GM19240 (cell line): ENCODE results near the gene DPY19L1.
"Not testable (repeated sequence)": the region's sequence is repeated elsewhere in the genome, so short reads cannot be mapped to it uniquely, and the experiment has no call there.

Source experiments
- DNase-seq: peaks from one replicate; pipeline ENCODE4 v3.0.0; 2011; ENCODE audit warnings: low spot score; ENCODE audit not compliant: insufficient read length

The DPY19L1 gene

DNA sequence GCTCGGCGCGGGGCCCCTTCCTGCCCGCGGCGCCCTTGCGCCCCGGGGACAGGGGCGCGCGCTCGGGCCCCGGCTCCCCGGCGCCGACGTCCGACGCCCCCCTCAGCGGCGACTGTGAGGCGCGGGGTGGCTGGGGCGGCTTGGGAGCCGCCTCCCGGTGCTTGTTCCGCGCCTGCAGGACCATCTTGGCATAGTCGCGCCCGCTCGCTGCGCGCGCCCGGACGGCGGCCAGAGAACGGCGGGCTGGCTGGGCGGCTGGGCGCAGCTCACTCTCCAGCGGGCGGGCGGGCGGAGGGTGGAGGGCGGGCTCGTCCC lies at the start of gene DPY19L1:
TSS of gene DPY19L1 (minus strand) at position 275 of the 315 bp plus-strand sequence. CDS start at position 184, 91 bp downstream.
- no peak for DNase-seq

DNA sequence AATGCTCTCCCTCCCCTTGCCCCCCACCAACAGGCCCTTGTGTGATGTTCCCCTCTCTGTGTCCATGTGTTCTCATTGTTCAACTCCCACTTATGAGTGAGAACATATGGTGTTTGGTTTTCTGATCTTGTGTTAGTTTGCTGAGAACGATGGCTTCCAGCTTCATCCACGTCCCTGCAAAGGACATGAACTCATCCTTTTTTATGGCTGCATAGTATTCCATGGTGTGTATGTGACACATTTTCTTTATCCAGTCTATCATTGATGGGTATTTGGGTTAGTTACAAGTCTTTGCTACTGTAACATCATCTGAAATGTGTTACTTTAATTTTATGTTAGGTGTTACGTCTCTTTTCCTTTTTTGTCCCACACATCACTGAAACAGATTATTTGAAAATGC lies 42.2 kb upstream of the DPY19L1 start:
- not testable (repeated sequence) for DNase-seq

DNA sequence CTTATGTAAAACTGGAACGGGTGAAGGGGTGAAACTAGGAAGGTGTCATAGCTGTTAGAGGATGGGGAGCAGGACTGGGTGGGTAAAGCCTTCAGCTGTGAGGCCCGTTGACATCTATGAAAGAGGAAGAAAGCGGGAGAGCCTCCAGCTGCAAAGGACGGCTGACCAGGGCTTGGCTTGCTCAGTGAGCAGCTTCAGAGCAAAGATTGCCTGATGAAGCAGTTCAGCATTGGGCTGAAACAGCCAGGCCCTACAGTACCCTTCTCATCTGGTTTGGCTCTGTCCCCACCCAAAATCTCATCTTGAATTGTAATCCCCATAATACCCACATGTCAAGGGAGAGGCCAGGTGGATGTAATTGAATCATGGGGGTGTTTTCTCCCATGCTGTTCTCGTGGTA lies 36.7 kb upstream of the DPY19L1 start:
- not testable (repeated sequence) for DNase-seq

DNA sequence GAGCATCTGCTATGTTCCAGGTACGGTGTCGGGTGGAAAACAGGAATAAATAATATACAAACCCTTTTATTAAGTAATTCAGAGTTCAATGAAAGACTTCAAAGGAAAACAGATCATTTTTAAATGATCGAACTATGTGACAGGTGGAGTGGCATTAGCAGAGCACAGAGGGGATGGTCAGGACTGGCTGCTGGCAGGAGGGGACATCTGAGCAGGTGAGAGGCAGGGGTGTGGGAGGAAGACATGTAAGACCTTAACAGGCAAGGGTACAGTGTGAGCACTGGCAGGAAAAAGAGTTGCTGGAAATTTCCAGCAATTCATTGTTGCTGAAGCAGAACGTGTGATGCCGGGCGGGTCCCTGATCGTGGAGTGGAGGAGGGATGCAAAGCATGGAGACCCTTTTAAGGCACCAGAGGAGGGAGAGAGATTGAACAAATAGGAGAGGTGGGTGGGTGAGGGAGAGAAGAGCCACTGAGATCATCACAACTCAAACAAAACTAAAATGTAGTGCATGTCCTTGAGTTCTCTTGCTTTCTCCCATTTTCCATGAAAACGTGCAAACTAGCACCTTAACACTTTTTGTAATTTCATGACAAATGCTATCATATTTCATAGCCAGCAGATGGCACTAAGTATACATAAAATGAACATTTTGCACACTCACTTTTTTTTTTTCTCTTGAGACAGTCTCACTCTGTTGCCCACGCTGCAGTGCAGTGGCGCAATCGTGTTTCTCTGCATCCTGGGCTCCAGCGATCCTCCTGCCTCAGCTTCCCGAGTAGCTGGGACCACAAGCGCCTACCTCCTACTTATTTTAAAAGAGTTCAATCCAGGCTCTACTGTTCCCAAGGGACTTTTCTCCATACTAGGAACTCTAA lies 35.9 kb upstream of the DPY19L1 start:
- DNase-seq: not testable (repeated sequence)

DNA sequence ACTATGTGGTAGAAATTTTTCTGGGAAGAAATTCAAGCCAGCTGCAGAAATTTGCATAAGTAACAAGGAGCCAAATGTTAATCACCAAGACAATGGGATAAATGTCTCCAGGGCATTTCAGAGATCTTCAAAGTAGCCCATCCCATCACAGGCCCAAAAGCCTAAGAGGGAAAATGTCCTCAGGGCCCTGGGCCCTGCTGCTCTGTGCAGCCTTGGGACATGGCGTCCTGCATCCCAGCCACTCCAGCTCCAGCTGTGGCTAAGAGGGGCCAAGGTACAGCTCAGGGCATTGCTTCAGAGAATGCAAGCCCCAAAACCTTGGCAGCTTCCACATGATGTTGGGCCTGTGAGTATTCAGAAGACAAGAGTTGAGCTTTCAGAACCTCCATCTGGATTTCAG lies 31.8 kb upstream of the DPY19L1 start:
- not testable (repeated sequence) for DNase-seq

- DNase-seq: not testable (repeated sequence)
Observed at GRCh38 chr7:35065382-35065781, 28.1 kb upstream of the DPY19L1 start.

DNA sequence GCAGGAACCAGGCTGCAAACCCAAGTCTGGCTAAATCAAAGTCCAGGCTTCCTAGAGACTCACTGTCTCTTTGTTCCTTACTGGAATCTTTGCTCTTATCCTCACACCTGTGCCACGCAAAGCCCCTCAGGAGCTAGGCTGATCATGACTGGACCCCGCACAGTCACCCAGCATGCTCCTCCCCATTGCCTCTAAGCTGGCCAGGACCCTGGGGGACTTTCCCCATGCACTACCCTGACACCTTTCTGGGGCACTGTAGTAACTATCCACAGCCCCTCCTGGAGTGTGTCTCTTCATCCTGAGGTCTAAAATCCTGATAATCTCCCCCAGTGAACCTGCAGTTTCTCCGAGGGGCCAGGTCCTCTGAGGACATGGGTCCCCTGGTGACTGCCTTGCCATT lies 21.3 kb upstream of the DPY19L1 start:
- DNase-seq: not testable (repeated sequence)

- DNase-seq: not testable (repeated sequence)
Observed at GRCh38 chr7:35057505-35058451, 20.5 kb upstream of the DPY19L1 start.

GRCh38 chr7:35055733-35056132 lies 18.4 kb upstream of the DPY19L1 start:
- DNase-seq: not testable (repeated sequence)

GRCh38 chr7:35053488-35054175 lies 16.3 kb upstream of the DPY19L1 start:
- not testable (repeated sequence) for DNase-seq

DNA sequence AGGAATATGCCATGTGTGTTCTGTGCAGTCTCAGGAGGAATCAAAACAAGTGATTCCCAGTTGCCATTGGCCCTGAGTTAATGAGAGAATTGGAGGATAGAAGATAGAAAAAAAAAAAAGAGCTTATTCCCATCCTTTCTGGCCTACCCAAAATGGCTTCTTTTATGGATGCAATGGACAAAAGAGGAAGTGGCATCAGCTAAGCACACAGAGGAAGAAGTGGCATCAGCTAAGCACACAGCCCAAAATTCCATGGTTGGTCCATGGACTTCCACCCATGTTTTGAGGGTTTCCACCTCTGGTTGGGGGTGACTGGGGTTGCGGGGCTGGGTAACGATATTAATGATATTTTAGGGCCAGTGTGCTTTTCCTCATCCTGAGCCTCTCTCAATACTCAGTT lies 11.1 kb upstream of the DPY19L1 start:
- DNase-seq: not testable (repeated sequence)

- DNase-seq: not testable (repeated sequence)
Observed at GRCh38 chr7:35047912-35048305, 10.6 kb upstream of the DPY19L1 start.

- DNase-seq: not testable (repeated sequence)
Observed at GRCh38 chr7:35047263-35047911, 10.1 kb upstream of the DPY19L1 start.

- DNase-seq: not testable (repeated sequence)
Observed at GRCh38 chr7:35043301-35043700, 6.0 kb upstream of the DPY19L1 start.

- DNase-seq: no peak
Observed at GRCh38 chr7:35040906-35041305, 3.6 kb upstream of the DPY19L1 start.

GRCh38 chr7:35039343-35039742 lies 2.1 kb upstream of the DPY19L1 start:
- no peak for DNase-seq

- DNase-seq: no peak
Observed at GRCh38 chr7:35038354-35038753, 1.1 kb upstream of the DPY19L1 start.

GRCh38 chr7:35037526-35038341 lies 449 bp upstream of the DPY19L1 start:
- DNase-seq: peak; percentile 94

DNA sequence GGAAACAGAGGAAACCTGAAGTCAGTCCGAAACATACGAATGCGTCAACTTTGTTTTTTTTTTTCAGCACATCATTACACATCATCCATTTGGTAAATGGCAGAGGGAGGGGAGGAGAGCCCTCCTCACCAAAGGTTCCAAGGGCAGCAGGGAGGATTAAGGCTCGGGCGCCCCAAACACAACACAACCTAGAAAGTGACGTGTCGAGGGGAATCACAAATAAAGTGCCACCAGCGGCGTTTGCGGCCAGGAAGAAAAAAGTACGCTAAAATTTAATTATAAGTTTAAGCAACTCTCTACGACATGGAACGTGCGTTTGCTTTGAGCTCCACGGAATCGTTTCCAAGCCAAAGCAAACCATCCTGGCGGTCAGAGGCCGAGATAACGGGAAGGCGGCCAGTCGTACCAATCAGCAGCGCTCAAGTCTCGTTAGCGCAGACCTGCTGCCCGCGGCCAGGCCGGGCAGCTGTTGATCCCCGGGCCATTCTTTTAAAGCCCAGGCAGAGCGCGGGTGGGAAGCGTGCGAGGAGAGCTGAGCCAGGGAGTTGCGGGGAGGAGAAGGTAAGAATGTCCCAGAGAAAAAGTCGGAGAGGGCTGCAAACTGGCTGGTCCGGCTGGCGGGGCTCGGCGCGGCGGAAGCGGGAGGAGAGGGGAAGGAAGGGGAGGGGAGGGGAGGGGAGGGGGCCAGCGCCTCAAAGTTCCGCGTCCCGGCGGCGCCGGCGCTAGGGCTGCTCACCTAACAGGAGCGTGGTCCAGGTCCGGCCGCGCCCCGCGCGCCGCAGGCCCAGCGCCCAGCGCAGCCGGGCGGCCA lies 719 bp downstream of the DPY19L1 start:
- DNase-seq: peak; percentile 17
